GM18526 (cell line): ENCODE results near the gene CAND1.

ENCODE experiments used
- POLR2A ChIP-seq: IDR thresholded peaks from 3 replicates; pipeline ENCODE4 v1.6.1; 2011; ENCODE audit not compliant: insufficient read length; ENCODE audit errors: extremely low read depth

The CAND1 gene

GRCh38 chr12:67315661-67316060, 46.5 kb downstream of the CAND1 start:
- TF ChIP-seq POLR2A = no peak

GRCh38 chr12:67318786-67319185, 49.6 kb downstream of the CAND1 start:
- no peak for TF ChIP-seq POLR2A

- TF ChIP-seq POLR2A = no peak
These were observed 50.8 kb downstream of the CAND1 start for GRCh38 chr12:67319936-67320335.

DNA sequence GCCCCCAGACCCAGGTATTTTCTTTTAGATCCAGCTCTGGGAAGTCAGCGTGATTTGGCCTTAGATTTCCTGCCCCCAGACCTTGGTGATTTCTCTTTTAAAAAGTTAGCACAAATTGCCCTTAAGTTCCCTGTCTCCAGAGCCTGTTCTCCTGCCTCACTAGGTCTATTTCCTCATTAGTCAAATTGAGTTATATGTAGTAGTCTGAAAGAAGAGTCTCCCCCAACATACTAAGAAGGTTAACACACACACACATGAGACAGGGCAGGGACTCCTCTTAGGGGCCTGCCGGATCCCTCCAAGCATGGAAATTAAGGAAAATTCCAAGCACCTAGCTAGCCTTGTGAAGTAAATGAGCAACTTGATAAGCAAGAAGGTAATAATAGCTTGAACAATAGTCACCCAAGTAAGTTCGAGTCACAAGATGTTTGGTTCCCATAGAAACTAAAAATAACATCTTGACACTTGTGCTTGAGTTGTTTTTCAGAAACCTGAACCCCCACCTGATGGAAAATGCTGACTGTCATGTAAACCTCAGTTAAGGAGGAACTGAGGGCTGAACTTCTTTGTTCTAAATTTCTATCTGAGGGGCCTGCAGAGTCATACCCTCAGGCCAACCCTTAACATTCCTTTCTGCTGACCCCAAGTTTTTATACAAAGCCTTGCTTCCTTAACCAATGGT, 51.6 kb downstream of the CAND1 start:
- no peak for TF ChIP-seq POLR2A

- no peak for TF ChIP-seq POLR2A
These were observed 53.4 kb downstream of the CAND1 start for GRCh38 chr12:67322580-67322979.

GRCh38 chr12:67323007-67323406, 53.8 kb downstream of the CAND1 start:
- TF ChIP-seq POLR2A = no peak

- no peak for TF ChIP-seq POLR2A
These were observed 57.5 kb downstream of the CAND1 start for GRCh38 chr12:67326637-67327036.

GRCh38 chr12:67327466-67327865, 58.3 kb downstream of the CAND1 start:
- no peak for TF ChIP-seq POLR2A

DNA sequence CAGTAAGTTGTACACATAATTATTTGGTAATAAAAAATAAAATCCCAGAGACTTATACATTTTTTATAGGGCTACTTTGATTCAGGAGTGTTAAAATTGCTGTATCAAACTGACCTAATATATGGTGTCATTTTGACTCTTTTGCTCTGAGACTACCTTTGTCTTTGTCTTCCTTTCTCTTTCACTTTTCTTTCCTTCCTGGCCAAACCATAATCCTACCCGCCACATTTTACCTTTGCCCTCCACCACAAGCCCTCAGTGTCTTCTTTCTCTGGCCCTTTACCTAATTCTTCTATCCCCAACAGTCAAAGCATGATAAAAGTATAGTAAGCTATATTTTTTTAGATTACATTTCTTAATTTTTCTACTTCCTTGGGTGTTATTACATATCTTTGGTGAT, 62.0 kb downstream of the CAND1 start:
- no peak for TF ChIP-seq POLR2A

DNA sequence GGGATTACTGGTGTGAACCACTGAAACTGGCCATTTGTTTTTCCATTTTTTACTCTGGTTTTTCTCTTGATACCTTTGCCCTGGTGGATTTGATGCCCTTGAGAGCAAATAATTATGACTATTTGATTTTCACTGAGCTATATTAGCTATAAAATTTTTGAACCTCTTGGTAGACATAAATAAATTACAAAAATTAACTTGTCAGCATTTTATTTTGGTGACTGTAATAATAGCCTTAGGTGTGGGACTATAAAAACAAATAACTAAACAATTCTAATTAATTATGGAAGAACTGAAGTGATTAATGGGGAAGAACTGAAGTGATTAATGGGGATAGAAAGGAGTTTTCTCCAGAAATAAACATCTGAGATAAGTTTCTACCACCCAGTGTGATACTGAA, 62.7 kb downstream of the CAND1 start:
- TF ChIP-seq POLR2A = no peak

GRCh38 chr12:67333649-67334048, 64.5 kb downstream of the CAND1 start:
- TF ChIP-seq POLR2A = no peak

DNA sequence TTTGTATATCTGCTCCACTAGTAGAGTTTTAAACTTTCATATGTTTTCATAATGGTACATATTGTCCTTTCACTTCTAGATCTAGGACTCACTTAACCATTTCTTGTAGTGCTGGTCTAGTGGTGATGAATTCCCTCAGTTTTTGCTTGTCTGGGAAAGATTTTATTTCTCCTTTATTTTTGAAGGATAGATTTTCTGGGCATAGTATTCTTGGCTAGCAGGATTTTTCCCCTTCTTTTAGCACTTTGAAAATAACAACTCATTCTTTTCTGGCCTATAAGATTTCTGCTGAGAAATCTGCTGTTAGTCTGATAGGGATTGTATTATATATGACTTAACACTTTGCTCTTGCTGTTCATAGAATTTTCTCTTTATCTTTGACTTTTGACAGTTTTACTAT, 69.3 kb downstream of the CAND1 start:
- no peak for TF ChIP-seq POLR2A

DNA sequence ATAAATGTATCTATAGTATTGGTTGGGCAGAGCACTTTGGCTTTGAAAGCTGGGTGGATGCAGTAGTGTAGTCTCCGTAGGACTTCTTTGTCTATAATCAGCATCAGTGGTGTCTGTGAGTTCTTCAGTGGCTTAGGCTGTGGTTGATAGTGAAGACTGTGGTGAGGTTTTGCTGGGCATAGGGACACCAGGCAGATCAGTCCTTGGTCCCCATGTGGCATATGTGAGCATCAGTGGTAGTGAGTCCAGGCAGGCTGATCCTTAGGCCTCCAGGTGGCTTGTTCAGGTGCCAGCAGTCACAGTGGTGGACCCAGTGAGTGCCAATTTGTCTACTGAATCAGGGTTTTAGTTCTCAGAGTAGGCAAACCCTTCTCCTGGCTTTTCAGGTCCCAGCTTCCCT, 70.4 kb downstream of the CAND1 start:
- TF ChIP-seq POLR2A = no peak

DNA sequence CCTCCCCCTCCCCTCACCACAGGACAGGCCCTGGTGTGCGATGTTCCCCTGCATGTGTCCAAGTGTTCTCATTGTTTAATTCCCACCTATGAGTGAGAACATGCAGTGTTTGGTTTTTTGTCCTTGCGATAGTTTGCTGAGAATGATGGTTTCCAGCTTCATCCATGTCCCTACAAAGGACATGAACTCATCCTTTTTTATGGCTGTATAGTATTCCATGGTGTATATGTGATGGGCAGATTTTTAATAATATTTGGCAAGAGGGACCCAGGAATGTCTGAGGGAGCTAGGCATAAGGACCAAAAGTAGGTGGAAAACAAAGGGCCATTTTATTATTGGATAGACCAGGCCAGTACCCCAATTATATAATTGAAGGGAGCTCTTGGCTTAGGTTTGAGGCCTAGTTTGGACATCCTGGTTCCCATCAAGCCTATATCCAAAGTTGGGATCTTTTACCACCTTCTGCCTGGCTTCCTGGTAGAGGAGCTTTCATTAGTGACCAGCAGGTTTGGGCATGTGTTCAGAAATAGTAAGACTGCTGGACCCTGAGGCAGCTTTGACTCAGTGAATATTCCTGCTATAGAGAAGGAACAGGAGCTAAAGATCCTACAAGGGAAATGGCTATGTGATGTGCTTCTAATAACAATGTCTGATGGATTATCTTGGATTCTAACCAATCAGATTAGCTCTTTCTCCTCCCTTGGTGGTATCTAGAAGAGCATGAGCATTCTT, 76.0 kb downstream of the CAND1 start:
- TF ChIP-seq POLR2A = no peak

GRCh38 chr12:67348683-67349082, 79.5 kb downstream of the CAND1 start:
- no peak for TF ChIP-seq POLR2A

DNA sequence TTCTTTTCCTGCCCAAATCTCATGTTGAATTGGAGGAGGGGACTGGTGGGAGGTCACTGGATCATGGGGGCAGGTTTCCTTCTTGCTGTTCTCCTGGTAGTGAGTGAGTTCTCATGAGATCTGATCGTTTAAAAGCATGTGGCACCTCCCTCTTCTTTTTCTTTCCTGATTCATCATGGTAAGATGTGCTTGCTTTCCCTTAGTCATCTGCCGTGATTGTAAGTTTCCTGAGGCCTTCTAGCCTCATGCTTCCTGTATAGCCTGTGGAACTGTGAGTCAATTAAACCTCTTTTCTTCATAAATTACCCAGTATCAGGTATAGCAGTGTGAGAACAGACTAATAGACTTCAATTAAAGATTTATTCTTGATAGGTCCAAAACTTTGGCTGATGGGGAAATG, 83.5 kb downstream of the CAND1 start:
- TF ChIP-seq POLR2A = no peak

GRCh38 chr12:67354322-67354721, 85.2 kb downstream of the CAND1 start:
- no peak for TF ChIP-seq POLR2A
